ENCODE data around the gene TMEM150B. TPM values are rescaled to one million over a fixed set of nuclear protein-coding genes. Genes with fewer than 3 reads are reported as not detected.

Gene TMEM150B, protein sequence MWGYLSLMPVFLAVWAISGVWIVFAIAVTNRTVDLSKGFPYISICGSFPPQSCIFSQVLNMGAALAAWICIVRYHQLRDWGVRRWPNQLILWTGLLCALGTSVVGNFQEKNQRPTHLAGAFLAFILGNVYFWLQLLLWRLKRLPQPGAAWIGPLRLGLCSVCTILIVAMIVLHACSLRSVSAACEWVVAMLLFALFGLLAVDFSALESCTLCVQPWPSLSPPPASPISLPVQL
- total RNA-seq (2014; rRNA removed; shearing (Covaris generic)) = not detected in 2 replicates

- DNase-seq (ENCODE audit: low read depth) = no peak
Observed at GRCh38 chr19:55325172-55325571, at the start of gene TMEM150B. Gene TMEM150B (minus strand): TSS chr19:55325341. CDS start chr19:55321036, 4,305 bp downstream.

GRCh38 chr19:55373993-55374757 is 49.0 kb upstream of the TMEM150B start:
- DNase-seq (ENCODE audit: low read depth) = peak; percentile 78

- DNase-seq (ENCODE audit: low read depth) = peak; percentile 64
Observed at GRCh38 chr19:55373306-55373992, 48.3 kb upstream of the TMEM150B start.

GRCh38 chr19:55372316-55373081 is 47.4 kb upstream of the TMEM150B start:
- DNase-seq (ENCODE audit: low read depth) = peak; percentile 87

DNA sequence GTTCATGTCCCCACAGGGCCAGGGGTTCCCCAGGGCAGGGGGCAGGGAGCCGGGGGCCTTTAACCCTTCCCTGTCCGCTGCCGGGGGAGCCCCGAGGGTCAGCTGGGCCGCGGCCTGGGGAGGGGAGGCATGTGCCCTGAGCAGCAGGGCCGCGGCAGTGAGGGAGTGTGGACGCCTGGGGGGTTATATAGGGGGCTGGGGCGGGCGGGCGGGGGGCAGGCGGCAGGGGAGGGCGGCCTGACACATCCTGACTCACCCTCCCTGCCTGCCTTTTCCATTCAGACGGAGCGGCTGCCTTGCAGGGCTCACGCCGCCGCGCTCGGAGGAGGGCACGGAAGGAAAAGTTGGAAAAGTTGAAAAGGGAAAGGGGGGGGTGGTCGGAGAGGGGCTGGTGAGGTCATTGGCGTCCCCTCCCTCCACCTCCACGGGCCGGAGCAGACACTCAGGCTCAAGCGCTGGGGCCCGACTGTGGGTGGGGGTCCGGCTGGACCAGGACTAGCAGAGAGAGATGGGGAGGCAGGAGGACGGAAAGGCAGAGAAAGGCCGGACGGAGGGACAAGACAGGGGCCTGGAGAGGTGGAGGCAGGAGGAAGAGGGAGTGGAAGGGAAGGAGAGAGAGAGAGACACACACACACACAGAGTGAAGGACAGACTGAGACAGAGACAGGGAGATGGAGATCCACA is 45.3 kb upstream of the TMEM150B start, which contains the start of gene IL11:
Gene IL11 (minus strand): TSS at position 159 of the 684 bp plus-strand sequence. CDS start 153 bp downstream, at position 6.
- DNase-seq (ENCODE audit: low read depth) = peak; percentile 86

GRCh38 chr19:55369653-55370304 is 44.6 kb upstream of the TMEM150B start:
- peak; percentile 81 for DNase-seq (ENCODE audit: low read depth)

DNA sequence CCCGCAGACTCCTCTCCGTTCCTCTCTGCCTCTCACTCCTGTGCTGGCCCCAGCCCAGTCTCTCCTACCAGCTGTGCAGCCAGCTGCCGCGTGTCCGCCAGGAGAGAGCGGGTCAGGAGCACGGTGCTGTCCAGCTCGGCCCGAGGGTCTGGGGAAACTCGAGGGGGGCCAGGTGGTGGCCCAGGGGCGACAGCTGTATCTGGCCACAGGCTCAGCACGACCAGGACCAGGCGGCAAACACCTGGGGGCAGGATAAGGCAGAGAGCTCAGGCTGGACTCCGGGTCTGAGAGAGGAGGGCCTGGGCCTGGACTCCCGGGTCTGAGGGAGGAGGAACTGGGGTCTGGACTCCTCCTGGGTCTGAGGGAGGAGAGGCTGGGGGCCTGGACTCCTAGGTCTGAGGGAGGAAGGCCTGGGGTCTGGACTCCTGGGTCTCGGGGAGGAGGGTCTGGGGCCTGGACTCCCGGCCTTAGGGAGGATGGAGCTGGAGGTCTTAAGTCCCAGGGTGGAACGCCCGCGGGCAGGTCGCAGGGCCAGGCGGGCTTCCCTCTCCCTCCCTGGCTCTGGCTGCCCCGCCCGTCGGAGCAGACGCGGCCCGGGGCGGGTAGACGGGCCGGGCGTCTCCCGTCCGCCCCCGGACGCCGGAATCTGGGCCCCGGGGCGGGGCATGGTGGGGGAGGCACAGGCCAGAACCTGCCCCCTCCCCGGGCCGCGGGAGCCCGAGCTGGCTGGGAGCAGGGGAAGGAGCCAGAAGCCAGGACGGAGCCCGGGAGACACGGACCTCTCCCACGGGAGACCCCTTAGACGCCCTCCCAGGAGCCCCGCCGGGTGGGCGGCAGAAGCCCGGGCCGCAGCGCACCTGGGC is 43.8 kb upstream of the TMEM150B start:
- peak; percentile 63 for DNase-seq (ENCODE audit: low read depth)

DNA sequence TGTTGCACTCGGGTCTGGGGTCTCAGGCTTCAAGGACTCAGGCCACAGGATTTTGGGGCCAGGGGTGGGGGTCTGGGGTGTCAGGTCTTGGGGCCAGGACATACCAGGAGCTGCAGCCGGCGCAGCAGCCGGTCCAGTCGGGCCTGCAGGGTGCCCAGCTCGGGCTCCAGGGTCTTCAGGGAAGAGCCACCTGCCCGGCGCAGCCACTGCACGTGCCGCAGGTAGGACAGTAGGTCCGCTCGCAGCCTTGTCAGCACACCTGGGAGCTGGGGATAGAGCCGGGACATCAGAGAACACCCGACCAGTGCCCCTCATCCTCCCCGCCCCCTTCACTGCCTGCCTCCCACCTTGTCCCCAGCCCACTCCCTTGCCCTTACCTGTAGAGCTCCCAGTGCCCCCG is 43.0 kb upstream of the TMEM150B start:
- DNase-seq (ENCODE audit: low read depth) = no peak

DNA sequence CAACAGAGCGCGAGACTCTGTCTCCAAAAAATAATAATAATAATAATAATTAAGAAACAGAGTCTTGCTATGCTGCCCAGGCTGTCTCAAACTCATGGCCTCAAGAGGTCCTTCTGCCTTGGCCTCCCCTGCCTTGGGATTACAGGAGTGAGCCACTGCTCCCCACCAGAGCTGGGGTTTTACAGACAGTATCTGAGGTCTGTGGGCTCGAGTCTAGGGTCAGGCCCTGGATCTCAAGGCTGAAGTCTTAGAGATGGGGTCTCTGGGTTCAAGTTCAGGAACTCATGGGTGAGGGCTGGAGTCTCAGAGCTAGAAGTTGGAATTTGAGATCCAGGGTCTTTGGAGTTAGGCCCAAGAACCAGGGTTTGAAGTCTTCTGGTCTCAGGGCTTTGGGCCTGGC is 41.6 kb upstream of the TMEM150B start:
- no peak for DNase-seq (ENCODE audit: low read depth)

- no peak for DNase-seq (ENCODE audit: low read depth)
Observed at GRCh38 chr19:55365964-55366363, 40.8 kb upstream of the TMEM150B start.

DNA sequence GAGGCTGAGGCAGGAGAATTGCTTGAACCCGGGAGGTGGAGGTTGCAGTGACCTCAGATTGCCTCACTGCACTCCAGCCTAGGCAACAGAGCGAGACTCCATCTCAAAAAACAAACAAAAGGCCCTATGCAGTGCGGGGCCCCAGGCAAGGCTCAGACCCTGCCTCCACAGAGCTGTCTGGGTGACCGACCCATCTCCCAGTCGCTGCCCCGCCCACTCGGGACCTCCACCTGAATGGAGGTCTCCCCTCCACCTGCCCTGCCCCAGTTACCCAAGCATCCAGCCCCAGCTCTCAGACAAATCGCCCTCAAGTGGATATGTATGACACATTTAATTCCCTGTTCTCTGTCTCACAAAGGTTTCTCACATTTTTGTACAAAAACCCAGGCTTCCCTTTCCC is 40.1 kb upstream of the TMEM150B start:
- DNase-seq (ENCODE audit: low read depth) = no peak

DNA sequence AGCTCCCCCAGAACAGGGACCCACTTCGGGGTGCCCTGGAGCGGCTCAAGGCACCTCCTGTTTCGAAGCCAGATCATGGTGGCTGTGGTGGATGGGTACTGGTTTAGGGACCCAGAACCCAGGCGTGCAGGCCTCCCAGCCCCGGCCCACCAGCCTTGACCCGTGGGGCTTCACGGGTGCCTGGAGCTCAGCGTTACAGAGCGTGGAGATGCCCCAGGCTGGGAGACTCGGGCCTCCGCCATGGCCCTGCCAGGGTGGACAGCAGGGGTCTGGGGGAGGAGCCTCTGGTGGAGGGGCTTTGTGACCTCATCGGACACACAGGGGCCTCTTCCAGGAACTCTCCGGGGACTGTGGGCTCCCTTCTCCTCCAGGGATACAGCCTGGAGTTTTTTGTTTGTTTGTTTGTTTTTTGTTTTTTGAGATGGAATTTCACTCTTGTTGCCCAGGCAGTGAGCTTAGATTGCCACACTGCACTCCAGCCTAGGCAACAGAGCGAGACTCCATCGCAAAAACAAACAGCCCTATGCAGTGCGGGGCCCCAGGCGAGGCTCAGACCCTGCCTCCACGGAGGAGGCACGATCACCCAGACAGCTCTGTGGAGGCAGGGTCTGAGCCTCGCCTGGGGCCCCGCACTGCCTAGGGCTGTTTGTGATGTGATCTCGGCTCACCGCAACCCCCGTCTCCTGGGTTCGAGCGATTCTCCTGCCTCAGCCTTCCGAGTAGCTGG is 38.0 kb upstream of the TMEM150B start, which contains the start of gene GARIN5B:
Gene GARIN5B (minus strand): TSS at position 271 of the 727 bp plus-strand sequence. CDS start 194 bp downstream, at position 77.
- DNase-seq (ENCODE audit: low read depth) = peak; percentile 41

DNA sequence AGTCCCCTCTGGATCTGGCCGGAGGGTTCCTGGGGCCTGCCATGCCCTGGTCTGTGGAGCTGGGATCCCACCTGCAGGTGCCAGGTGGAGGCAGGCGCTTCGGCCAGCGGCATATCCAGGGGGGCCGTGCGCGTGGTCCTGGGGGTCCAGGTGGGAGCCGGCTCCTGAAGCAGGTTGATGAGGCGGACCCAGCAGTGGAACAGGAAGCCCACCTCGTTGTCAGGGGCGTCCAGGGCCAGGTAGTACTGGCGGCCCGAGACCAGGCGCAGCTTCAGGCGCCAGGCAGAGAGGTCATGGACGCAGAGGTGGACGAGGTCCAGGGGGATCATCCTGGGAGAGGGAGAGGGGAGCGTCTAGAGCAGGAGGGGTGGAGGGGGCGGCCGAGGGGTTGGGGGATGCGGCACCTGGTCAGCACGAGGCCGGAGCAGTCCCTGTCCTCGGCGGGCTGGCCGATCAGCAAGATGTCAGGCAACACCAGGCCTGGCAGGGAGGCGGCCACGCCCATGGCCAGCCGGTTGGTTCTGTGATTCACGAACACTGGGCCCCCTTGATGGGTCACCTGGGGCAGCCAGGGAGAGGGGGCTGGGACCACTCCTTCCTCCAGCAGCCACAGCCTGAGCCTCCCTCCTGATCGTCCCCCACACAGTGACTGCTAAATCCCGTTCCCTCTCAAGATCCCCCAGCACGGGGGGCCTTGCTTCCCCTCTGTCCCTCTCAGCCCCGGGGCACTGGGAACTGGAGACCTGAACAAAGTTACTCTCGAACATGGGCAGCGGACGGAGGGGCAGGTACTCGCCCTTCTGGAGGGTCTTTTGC is 37.2 kb upstream of the TMEM150B start:
- DNase-seq (ENCODE audit: low read depth) = no peak

- no peak for DNase-seq (ENCODE audit: low read depth)
Observed at GRCh38 chr19:55360902-55361301, 35.8 kb upstream of the TMEM150B start.

- no peak for DNase-seq (ENCODE audit: low read depth)
Observed at GRCh38 chr19:55358943-55359908, 34.1 kb upstream of the TMEM150B start.

GRCh38 chr19:55358493-55358892 is 33.4 kb upstream of the TMEM150B start:
- DNase-seq (ENCODE audit: low read depth) = no peak
